Uterus (tissue), 4 donors: Measurements from ENCODE around the gene PLA2G6. TPM values are rescaled to one million over a fixed set of nuclear protein-coding genes. Genes with fewer than 3 reads are reported as not detected.
A peak's percentile ranks its signal among the peaks of the same experiment; 100 is the strongest.

ENCODE experiments used
- DNase-seq, 2 donors: peaks; one replicate each; pipeline ENCODE4 v3.0.0-alpha.2; 2019 to 2020
- H3K27ac ChIP-seq, 2 donors: fragments of 200-600 bp; sonication (generic); 1 replicate in 1 of 2; 2 replicates in 1 of 2; pipeline ENCODE4 v1.5.1; 2016 to 2018
- H3K27me3 ChIP-seq, 2 donors: fragments of 200-600 bp; sonication (generic); one replicate each; pipeline ENCODE4 v1.5.1; 2018 to 2019; ENCODE audit warnings: control low read depth in 1 of 2
- H3K36me3 ChIP-seq, 2 donors: fragments of 200-600 bp; sonication (generic); one replicate each; pipeline ENCODE4 v1.5.1; 2019; ENCODE audit warnings: control low read depth in 1 of 2
- H3K4me1 ChIP-seq, 2 donors: fragments of 200-600 bp; sonication (generic); one replicate each; pipeline ENCODE4 v1.5.1; 2018 to 2019; ENCODE audit warnings: control low read depth in 1 of 2
- H3K4me3 ChIP-seq, 2 donors: fragments of 200-600 bp; sonication (generic); 1 replicate in 1 of 2; 2 replicates in 1 of 2; pipeline ENCODE4 v1.5.1; 2018 to 2019; ENCODE audit warnings: mild to moderate bottlenecking in 1 of 2
- H3K9me3 ChIP-seq, 2 donors: fragments of 200-600 bp; sonication (generic); one replicate each; pipeline ENCODE4 v1.5.1; 2019; ENCODE audit warnings: control low read depth in 1 of 2
- CTCF ChIP-seq, 4 experiments: fragments of 200-600 bp in 2 of 4; fragments of 450-650 bp in 2 of 4; sonication (generic) in 2 of 4; IDR thresholded peaks; one replicate each; pipeline ENCODE4 v1.5.1; 2016 to 2019; ENCODE audit warnings: antibody characterized with exemption in 4 of 4, mild to moderate bottlenecking in 2 of 4, moderate library complexity in 1 of 4
- POLR2A ChIP-seq, 2 donors: fragments of 450-650 bp; IDR thresholded peaks; one replicate each; pipeline ENCODE4 v1.6.1; 2016; ENCODE audit warnings: antibody characterized with exemption in 2 of 2, mild to moderate bottlenecking in 1 of 2, moderate library complexity in 1 of 2
- intact Hi-C: fragments of 100-400 bp; cut with DNase I; formaldehyde crosslinking; loops from one replicate; pipeline ENCODE4 v1.15.1; 2023; ENCODE audit warnings: low total_unique reads
- total RNA-seq, 4 donors: library from RNA; depleted of rRNA in 3 of 4; stranded (reverse); fragments of >200 nt in 3 of 4; gene quantifications; one replicate each; pipeline versions ENCODE4 v1.1.0 to v1.2.4, GENCODE V29; 2014 to 2023
- donor health status: DM: yes; HTN: yes; CAD: no.

Gene PLA2G6
- total RNA-seq, 4 donors from 2014 or later, result 8.7 to 50.9 (median 34.5) TPM

GRCh38 chr22:38074181-38075104 lies 107.2 kb downstream of the PLA2G6 start:
- Histone ChIP-seq H3K27ac (no peak overlapping the region), H3K36me3 (no peaks in the 10 kb centered on the region), H3K4me3 (no peak overlapping the region), H3K27me3 (no peaks in the 10 kb centered on the region), H3K4me1 (no peaks in the 10 kb centered on the region), H3K9me3 (no peaks in the 10 kb centered on the region)
- no peak for DNase-seq
- TF ChIP-seq CTCF (IDR thresholded peaks at IDR 0.05) (peak in 1 of 4 experiments; percentile 16), POLR2A (IDR thresholded peaks at IDR 0.05) (no peak)
- intact Hi-C loops, result no loop called here

- Histone ChIP-seq H3K27me3 (no peaks in the 10 kb centered on the region), H3K36me3 (no peaks in the 10 kb centered on the region), H3K9me3 (no peaks in the 10 kb centered on the region), H3K27ac (no peak overlapping the region), H3K4me3 (no peak overlapping the region), H3K4me1 (no peaks in the 10 kb centered on the region)
- intact Hi-C loops, result no loop called here
- DNase-seq, result no peak
- TF ChIP-seq CTCF (IDR thresholded peaks at IDR 0.05), result no peak
- no peak for TF ChIP-seq POLR2A (IDR thresholded peaks at IDR 0.05)
These were observed 108.2 kb downstream of the PLA2G6 start for GRCh38 chr22:38073150-38074130.

GRCh38 chr22:38072322-38073149 lies 109.1 kb downstream of the PLA2G6 start:
- no peaks in the 10 kb centered on the region for H3K9me3 ChIP-seq
- intact Hi-C loops, result no loop called here

More at GRCh38 chr22:38072322-38073149, 109.1 kb downstream of the PLA2G6 start:
- H3K27me3 ChIP-seq, result no peaks in the 10 kb centered on the region
- H3K27ac ChIP-seq, result no peak overlapping the region
- TF ChIP-seq POLR2A (IDR thresholded peaks at IDR 0.05) (no peak), CTCF (IDR thresholded peaks at IDR 0.05) (no peak)
- no peak for DNase-seq
- H3K4me1 ChIP-seq, result no peaks in the 10 kb centered on the region
- H3K4me3 ChIP-seq, result no peak overlapping the region
- H3K36me3 ChIP-seq, result no peaks in the 10 kb centered on the region
